GM19238 (cell line): Measurements from ENCODE around the gene KCNN3.

Source experiments
- DNase-seq: peaks from one replicate; pipeline ENCODE4 v3.0.0; 2011; ENCODE audit warnings: low spot score; ENCODE audit not compliant: insufficient read length

Gene KCNN3

GRCh38 chr1:154772606-154773506, 97.2 kb downstream of the KCNN3 start:
- no peak for DNase-seq

- no peak for DNase-seq
Observed at GRCh38 chr1:154772056-154772455, 98.0 kb downstream of the KCNN3 start.

- DNase-seq: no peak
Observed at GRCh38 chr1:154770897-154771594, 99.0 kb downstream of the KCNN3 start.

- no peak for DNase-seq
Observed at GRCh38 chr1:154769193-154769895, 100.7 kb downstream of the KCNN3 start.

GRCh38 chr1:154768456-154769125, 101.5 kb downstream of the KCNN3 start:
- DNase-seq: no peak

GRCh38 chr1:154767315-154768240, 102.5 kb downstream of the KCNN3 start:
- DNase-seq: no peak

- DNase-seq: no peak
Observed at GRCh38 chr1:154765970-154766369, 104.1 kb downstream of the KCNN3 start.

- DNase-seq: no peak
Observed at GRCh38 chr1:154764773-154765172, 105.3 kb downstream of the KCNN3 start.

GRCh38 chr1:154764181-154764580, 105.9 kb downstream of the KCNN3 start:
- DNase-seq: no peak

- peak; percentile 75 for DNase-seq
Observed at GRCh38 chr1:154760469-154760933, 109.6 kb downstream of the KCNN3 start.

- DNase-seq: no peak
Observed at GRCh38 chr1:154759793-154760192, 110.3 kb downstream of the KCNN3 start.

GRCh38 chr1:154759196-154759595, 110.9 kb downstream of the KCNN3 start:
- no peak for DNase-seq

- DNase-seq: no peak
Observed at GRCh38 chr1:154758346-154758745, 111.7 kb downstream of the KCNN3 start.

GRCh38 chr1:154756793-154757548, 113.1 kb downstream of the KCNN3 start:
- no peak for DNase-seq

- DNase-seq: no peak
Observed at GRCh38 chr1:154755858-154756730, 114.0 kb downstream of the KCNN3 start.

- no peak for DNase-seq
Observed at GRCh38 chr1:154753426-154753825, 116.7 kb downstream of the KCNN3 start.

GRCh38 chr1:154752273-154753030, 117.6 kb downstream of the KCNN3 start:
- DNase-seq: no peak

GRCh38 chr1:154751690-154752089, 118.4 kb downstream of the KCNN3 start:
- DNase-seq: no peak
